Measurements from ENCODE around the gene SLC25A24. TPM values are rescaled to one million over a fixed set of nuclear protein-coding genes. Genes with fewer than 3 reads are reported as not detected.
"Not testable (repeated sequence)": the region's sequence is repeated elsewhere in the genome, so short reads cannot be mapped to it uniquely, and the experiment has no call there.

The SLC25A24 gene
- total and polyA plus RNA-seq, 9 donors: 13.9 to 32.7 (median 27.6) TPM

- 59 to 78% (median 72%) methylated on average over 7 of the region's 7 CpGs for WGBS, 3 donors
- no peak overlapping the region for H3K4me3 ChIP-seq
- H3K27me3 ChIP-seq: no peaks in the 10 kb centered on the region
- DNase-seq: no peak
- TF ChIP-seq POLR2A (IDR thresholded peaks at IDR 0.05) (no peak), EP300 (IDR thresholded peaks at IDR 0.05) (no peak)
- TF ChIP-seq, protein P1, sequence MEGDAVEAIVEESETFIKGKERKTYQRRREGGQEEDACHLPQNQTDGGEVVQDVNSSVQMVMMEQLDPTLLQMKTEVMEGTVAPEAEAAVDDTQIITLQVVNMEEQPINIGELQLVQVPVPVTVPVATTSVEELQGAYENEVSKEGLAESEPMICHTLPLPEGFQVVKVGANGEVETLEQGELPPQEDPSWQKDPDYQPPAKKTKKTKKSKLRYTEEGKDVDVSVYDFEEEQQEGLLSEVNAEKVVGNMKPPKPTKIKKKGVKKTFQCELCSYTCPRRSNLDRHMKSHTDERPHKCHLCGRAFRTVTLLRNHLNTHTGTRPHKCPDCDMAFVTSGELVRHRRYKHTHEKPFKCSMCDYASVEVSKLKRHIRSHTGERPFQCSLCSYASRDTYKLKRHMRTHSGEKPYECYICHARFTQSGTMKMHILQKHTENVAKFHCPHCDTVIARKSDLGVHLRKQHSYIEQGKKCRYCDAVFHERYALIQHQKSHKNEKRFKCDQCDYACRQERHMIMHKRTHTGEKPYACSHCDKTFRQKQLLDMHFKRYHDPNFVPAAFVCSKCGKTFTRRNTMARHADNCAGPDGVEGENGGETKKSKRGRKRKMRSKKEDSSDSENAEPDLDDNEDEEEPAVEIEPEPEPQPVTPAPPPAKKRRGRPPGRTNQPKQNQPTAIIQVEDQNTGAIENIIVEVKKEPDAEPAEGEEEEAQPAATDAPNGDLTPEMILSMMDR (IDR thresholded peaks at IDR 0.05): no peak
- no peaks in the 10 kb centered on the region for H3K36me3 ChIP-seq
- H3K9me3 ChIP-seq: no peaks in the 10 kb centered on the region
- no peaks in the 10 kb centered on the region for H3K4me1 ChIP-seq (ENCODE audit: insufficient read depth)
- H3K27ac ChIP-seq: no peak overlapping the region
- intact Hi-C loops (cut with DNase I): no loop called here
Measured at GRCh38 chr1:108190001-108190634, 10.0 kb downstream of the SLC25A24 start.

DNA sequence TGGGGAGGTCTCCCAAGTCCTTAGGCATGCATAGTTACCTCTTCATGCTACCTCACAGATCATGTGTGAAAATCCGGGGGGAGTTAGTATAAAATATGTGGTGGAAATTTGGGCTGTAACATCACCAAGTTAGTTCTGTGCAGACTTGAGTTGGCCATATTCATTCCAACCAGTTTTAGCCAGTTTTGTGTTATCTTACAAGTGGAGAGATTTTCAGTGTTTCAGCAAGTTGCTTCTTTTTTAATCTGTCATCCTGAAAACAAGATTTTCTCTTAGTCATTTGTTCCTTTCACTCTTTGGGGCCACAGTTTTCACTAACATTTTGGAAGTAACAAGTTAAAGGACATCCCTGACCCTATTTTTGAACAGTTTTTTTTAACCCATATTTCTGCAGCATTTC, 11.3 kb downstream of the SLC25A24 start:
- H3K4me3 ChIP-seq: no peak overlapping the region
- H3K36me3 ChIP-seq: no peaks in the 10 kb centered on the region
- no peaks in the 10 kb centered on the region for H3K27me3 ChIP-seq
- H3K4me1 ChIP-seq (ENCODE audit: insufficient read depth): no peaks in the 10 kb centered on the region
- H3K27ac ChIP-seq: no peak overlapping the region
- H3K9me3 ChIP-seq: peaks cover 0 to 3% of the 10 kb centered on the region in 2 donors
- 89 to 97% (median 97%) methylated on average over 1 of the region's 1 CpG for WGBS, 3 donors
- TF ChIP-seq, protein P1 (IDR thresholded peaks at IDR 0.05): no peak
- TF ChIP-seq EP300 (IDR thresholded peaks at IDR 0.05): no peak
- no peak for TF ChIP-seq POLR2A (IDR thresholded peaks at IDR 0.05)
- intact Hi-C loops (cut with DNase I): no loop called here
- DNase-seq: no peak

GRCh38 chr1:108182959-108183700, 17.0 kb downstream of the SLC25A24 start:
- WGBS, 3 donors: 46 to 49% (median 49%) methylated on average over 2 of the region's 2 CpGs
- Histone ChIP-seq H3K36me3 (no peaks in the 10 kb centered on the region), H3K4me1 (ENCODE audit: insufficient read depth) (no peaks in the 10 kb centered on the region)

GRCh38 chr1:108179018-108179417, 21.1 kb downstream of the SLC25A24 start:
- TF ChIP-seq EP300 (IDR thresholded peaks at IDR 0.05): no peak
- Histone ChIP-seq H3K9me3 (peaks cover 0 to 6% of the 10 kb centered on the region in 2 donors), H3K4me1 (ENCODE audit: insufficient read depth) (no peaks in the 10 kb centered on the region), H3K36me3 (no peaks in the 10 kb centered on the region), H3K27ac (no peak overlapping the region), H3K4me3 (no peak overlapping the region), H3K27me3 (no peaks in the 10 kb centered on the region)
- intact Hi-C loops (cut with DNase I): no loop called here
- DNase-seq: no peak
- 45 to 78% (median 60%) methylated on average over 1 of the region's 1 CpG for WGBS, 3 donors

More at GRCh38 chr1:108182959-108183700, 17.0 kb downstream of the SLC25A24 start:
- no peaks in the 10 kb centered on the region for H3K27me3 ChIP-seq
- intact Hi-C loops (cut with DNase I): no loop called here
- TF ChIP-seq EP300 (IDR thresholded peaks at IDR 0.05) (no peak), POLR2A (IDR thresholded peaks at IDR 0.05) (no peak)
- TF ChIP-seq, protein P1 (IDR thresholded peaks at IDR 0.05): no peak
- no peak overlapping the region for H3K27ac ChIP-seq
- no peak overlapping the region for H3K4me3 ChIP-seq
- no peak for DNase-seq
- peaks cover 0 to 3% of the 10 kb centered on the region in 2 donors for H3K9me3 ChIP-seq

DNA sequence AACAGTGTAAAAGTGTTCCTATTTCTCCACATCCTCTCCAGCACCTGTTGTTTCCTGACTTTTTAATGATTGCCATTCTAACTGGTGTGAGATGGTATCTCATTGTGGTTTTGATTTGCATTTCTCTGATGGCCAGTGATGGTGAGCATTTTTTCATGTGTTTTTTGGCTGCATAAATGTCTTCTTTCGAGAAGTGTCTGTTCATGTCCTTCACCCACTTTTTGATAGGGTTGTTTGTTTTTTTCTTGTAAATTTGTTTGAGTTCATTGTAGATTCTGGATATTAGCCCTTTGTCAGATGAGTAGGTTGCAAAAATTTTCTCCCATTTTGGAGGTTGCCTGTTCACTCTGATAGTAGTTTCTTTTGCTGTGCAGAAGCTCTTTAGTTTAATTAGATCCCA, 37.7 kb downstream of the SLC25A24 start:
- H3K4me1 ChIP-seq (ENCODE audit: insufficient read depth); H3K27me3 ChIP-seq; H3K36me3 ChIP-seq; intact Hi-C loops (cut with DNase I); H3K9me3 ChIP-seq; H3K27ac ChIP-seq; H3K4me3 ChIP-seq; DNase-seq: not testable (repeated sequence)
- no CpG with 5 or more reads among the region's 1 CpG for WGBS, 3 donors

DNA sequence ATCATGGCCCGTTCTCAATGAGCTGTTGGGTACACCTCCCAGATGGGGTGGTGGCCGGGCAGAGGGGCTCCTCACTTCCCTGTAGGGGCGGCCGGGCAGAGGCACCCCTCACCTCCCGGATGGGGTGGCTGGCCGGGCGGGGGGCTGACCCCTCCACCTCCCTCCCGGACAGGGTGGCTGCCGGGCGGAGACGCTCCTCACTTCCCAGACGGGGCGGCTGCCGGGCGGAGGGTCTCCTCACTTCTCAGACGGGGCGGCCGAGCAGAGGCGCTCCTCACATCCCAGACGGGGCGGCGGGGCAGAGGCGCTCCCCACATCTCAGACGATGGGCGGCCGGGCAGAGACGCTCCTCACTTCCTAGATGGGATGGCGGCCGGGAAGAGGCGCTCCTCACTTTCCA, 40.2 kb downstream of the SLC25A24 start:
- DNase-seq; H3K27ac ChIP-seq; H3K4me3 ChIP-seq; H3K9me3 ChIP-seq; H3K36me3 ChIP-seq; H3K27me3 ChIP-seq; intact Hi-C loops (cut with DNase I); H3K4me1 ChIP-seq (ENCODE audit: insufficient read depth): not testable (repeated sequence)
- WGBS, 3 donors: 98 to 99% (median 99%) methylated on average over 18 to 30 of the region's 30 CpGs

Data from ovary (tissue), 9 donors.